ENCODE measurements around the gene JADE3.

The JADE3 gene

GRCh38 chrX:47060708-47061107, 148.5 kb downstream of the JADE3 start:
- H3K4me3 ChIP-seq (ENCODE audit: low read depth, low read length), result no peak overlapping the region
- TF ChIP-seq CTCF (conservative IDR thresholded peaks at IDR 0.05; ENCODE audit: low read depth, low read length), result no peak
- no peak for DNase-seq (ENCODE audit: low read depth)

- no peak for DNase-seq (ENCODE audit: low read depth)
- no peak for TF ChIP-seq CTCF (conservative IDR thresholded peaks at IDR 0.05; ENCODE audit: low read depth, low read length)
Observed at GRCh38 chrX:47061238-47061919, 149.2 kb downstream of the JADE3 start.

GRCh38 chrX:47063179-47063578, 151.0 kb downstream of the JADE3 start:
- no peak overlapping the region for H3K4me3 ChIP-seq (ENCODE audit: low read depth, low read length)
- no peak for DNase-seq (ENCODE audit: low read depth)
- TF ChIP-seq CTCF (conservative IDR thresholded peaks at IDR 0.05; ENCODE audit: low read depth, low read length), result no peak

More at GRCh38 chrX:47061238-47061919, 149.2 kb downstream of the JADE3 start:
- H3K4me3 ChIP-seq (ENCODE audit: low read depth, low read length), result no peak overlapping the region

GRCh38 chrX:47068214-47068613, 156.0 kb downstream of the JADE3 start:
- TF ChIP-seq CTCF (conservative IDR thresholded peaks at IDR 0.05; ENCODE audit: low read depth, low read length), result no peak
- no peak overlapping the region for H3K4me3 ChIP-seq (ENCODE audit: low read depth, low read length)

GRCh38 chrX:47068720-47069119, 156.5 kb downstream of the JADE3 start:
- H3K4me3 ChIP-seq (ENCODE audit: low read depth, low read length), result no peak overlapping the region
- DNase-seq (ENCODE audit: low read depth), result no peak
- no peak for TF ChIP-seq CTCF (conservative IDR thresholded peaks at IDR 0.05; ENCODE audit: low read depth, low read length)

More at GRCh38 chrX:47068214-47068613, 156.0 kb downstream of the JADE3 start:
- no peak for DNase-seq (ENCODE audit: low read depth)

GRCh38 chrX:47078129-47079043, 166.2 kb downstream of the JADE3 start, which contains the start of gene RGN:
Gene RGN, plus strand, starts transcription at chrX:47078443. Its CDS starts 2,702 bp downstream, at chrX:47081145.
- TF ChIP-seq CTCF (conservative IDR thresholded peaks at IDR 0.05; ENCODE audit: low read depth, low read length), result no peak
- no peak for DNase-seq (ENCODE audit: low read depth)
- H3K4me3 ChIP-seq (ENCODE audit: low read depth, low read length), result peak within 1 kb of the TSS; percentile 37
